ENCODE results near the gene CHD9. TPM values are rescaled to one million over a fixed set of nuclear protein-coding genes. Genes with fewer than 3 reads are reported as not detected.

CHD9 gene
- total RNA-seq, 1 donor from 2014 or later = 77.4 TPM

- H3K27ac Mint-ChIP-seq (ENCODE audit: unreplicated experiment) = no peak overlapping the region
- Histone ChIP-seq H4K20me1 (ENCODE audit: insufficient read depth, low read length) (no peaks in the 10 kb centered on the region), H3K9me3 (ENCODE audit: insufficient read depth, low read depth, low read length) (no peaks in the 10 kb centered on the region), H3K4me3 (ENCODE audit: insufficient read depth, low read depth, low read length) (no peak overlapping the region), H3K4me1 (ENCODE audit: insufficient read depth, low read length) (no peaks in the 10 kb centered on the region), H3K9ac (ENCODE audit: low read length) (no peak overlapping the region), H2AFZ (ENCODE audit: low read depth, low read length) (no peak overlapping the region), H3K79me2 (ENCODE audit: insufficient read depth, low read length) (no peaks in the 10 kb centered on the region), H3K27ac (ENCODE audit: low read depth, low read length) (no peak overlapping the region), H3K4me2 (ENCODE audit: low read length) (no peak overlapping the region), H3K27me3 (ENCODE audit: insufficient read depth, low read length) (no peaks in the 10 kb centered on the region), H3K36me3 (ENCODE audit: insufficient read depth, low read length) (no peaks in the 10 kb centered on the region)
- no peaks in the 10 kb centered on the region for H3K4me1 Mint-ChIP-seq (ENCODE audit: low read depth, unreplicated experiment)
- DNase-seq (ENCODE audit: low read depth) = no peak
- no peak for FAIRE-seq
- H3K4me3 Mint-ChIP-seq (ENCODE audit: unreplicated experiment) = no peak overlapping the region
- peaks cover 2% of the 10 kb centered on the region for H3K36me3 Mint-ChIP-seq (ENCODE audit: low read depth, unreplicated experiment)
- no peak for TF ChIP-seq EZH2 (IDR thresholded peaks at IDR 0.05; ENCODE audit: insufficient read depth, low read length)
- TF ChIP-seq, protein P1, sequence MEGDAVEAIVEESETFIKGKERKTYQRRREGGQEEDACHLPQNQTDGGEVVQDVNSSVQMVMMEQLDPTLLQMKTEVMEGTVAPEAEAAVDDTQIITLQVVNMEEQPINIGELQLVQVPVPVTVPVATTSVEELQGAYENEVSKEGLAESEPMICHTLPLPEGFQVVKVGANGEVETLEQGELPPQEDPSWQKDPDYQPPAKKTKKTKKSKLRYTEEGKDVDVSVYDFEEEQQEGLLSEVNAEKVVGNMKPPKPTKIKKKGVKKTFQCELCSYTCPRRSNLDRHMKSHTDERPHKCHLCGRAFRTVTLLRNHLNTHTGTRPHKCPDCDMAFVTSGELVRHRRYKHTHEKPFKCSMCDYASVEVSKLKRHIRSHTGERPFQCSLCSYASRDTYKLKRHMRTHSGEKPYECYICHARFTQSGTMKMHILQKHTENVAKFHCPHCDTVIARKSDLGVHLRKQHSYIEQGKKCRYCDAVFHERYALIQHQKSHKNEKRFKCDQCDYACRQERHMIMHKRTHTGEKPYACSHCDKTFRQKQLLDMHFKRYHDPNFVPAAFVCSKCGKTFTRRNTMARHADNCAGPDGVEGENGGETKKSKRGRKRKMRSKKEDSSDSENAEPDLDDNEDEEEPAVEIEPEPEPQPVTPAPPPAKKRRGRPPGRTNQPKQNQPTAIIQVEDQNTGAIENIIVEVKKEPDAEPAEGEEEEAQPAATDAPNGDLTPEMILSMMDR (IDR thresholded peaks at IDR 0.05; ENCODE audit: insufficient read depth, low read depth, low read length) = no peak
- no peaks in the 10 kb centered on the region for H3K9me3 Mint-ChIP-seq (ENCODE audit: unreplicated experiment)
- peaks cover 26% of the 10 kb centered on the region for H3K27me3 Mint-ChIP-seq (ENCODE audit: low read depth, unreplicated experiment)
Measured at GRCh38 chr16:53358884-53359283, 304.1 kb downstream of the CHD9 start.

DNA sequence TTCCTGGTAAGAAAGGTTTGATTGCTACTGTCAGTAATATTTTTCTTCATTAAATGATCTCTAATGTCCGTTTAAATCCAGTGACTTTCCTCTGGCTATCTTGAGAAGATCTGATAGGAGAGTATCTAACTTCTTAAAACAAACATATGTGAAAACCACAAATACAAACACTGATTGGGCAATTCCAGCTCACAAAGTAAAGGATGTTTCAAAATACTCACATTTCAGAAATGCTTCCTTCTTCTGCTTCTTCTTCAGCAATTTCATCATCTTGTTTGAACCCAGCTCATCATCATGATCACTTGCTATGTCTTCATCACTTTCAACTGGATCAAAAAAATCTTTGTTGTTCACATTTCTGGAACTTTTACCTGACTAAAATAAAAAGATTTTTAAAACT, 315.1 kb downstream of the CHD9 start:
- peaks cover 31% of the 10 kb centered on the region for H3K27me3 ChIP-seq (ENCODE audit: insufficient read depth, low read length)
- peaks cover 3% of the 10 kb centered on the region for H3K27me3 Mint-ChIP-seq (ENCODE audit: low read depth, unreplicated experiment)
- H3K36me3 Mint-ChIP-seq (ENCODE audit: low read depth, unreplicated experiment) = no peaks in the 10 kb centered on the region
- no peak overlapping the region for H2AFZ ChIP-seq (ENCODE audit: low read depth, low read length)
- H3K36me3 ChIP-seq (ENCODE audit: insufficient read depth, low read length) = no peaks in the 10 kb centered on the region
- H3K4me2 ChIP-seq (ENCODE audit: low read length) = no peak overlapping the region
- no peaks in the 10 kb centered on the region for H3K4me1 ChIP-seq (ENCODE audit: insufficient read depth, low read length)
- TF ChIP-seq EZH2 (IDR thresholded peaks at IDR 0.05; ENCODE audit: insufficient read depth, low read length) = no peak
- TF ChIP-seq, protein P1 (IDR thresholded peaks at IDR 0.05; ENCODE audit: insufficient read depth, low read depth, low read length) = no peak
- no peak for FAIRE-seq
- no peak overlapping the region for H3K4me3 ChIP-seq (ENCODE audit: insufficient read depth, low read depth, low read length)
- H3K4me1 Mint-ChIP-seq (ENCODE audit: low read depth, unreplicated experiment) = no peaks in the 10 kb centered on the region
- H3K9me3 ChIP-seq (ENCODE audit: insufficient read depth, low read depth, low read length) = no peaks in the 10 kb centered on the region
- no peaks in the 10 kb centered on the region for H3K79me2 ChIP-seq (ENCODE audit: insufficient read depth, low read length)
- H3K9me3 Mint-ChIP-seq (ENCODE audit: unreplicated experiment) = peaks cover 1% of the 10 kb centered on the region
- H3K27ac ChIP-seq (ENCODE audit: low read depth, low read length) = no peak overlapping the region
- H3K4me3 Mint-ChIP-seq (ENCODE audit: unreplicated experiment) = no peak overlapping the region
- H3K9ac ChIP-seq (ENCODE audit: low read length) = no peak overlapping the region
- DNase-seq (ENCODE audit: low read depth) = no peak
- H4K20me1 ChIP-seq (ENCODE audit: insufficient read depth, low read length) = no peaks in the 10 kb centered on the region
- H3K27ac Mint-ChIP-seq (ENCODE audit: unreplicated experiment) = no peak overlapping the region

DNA sequence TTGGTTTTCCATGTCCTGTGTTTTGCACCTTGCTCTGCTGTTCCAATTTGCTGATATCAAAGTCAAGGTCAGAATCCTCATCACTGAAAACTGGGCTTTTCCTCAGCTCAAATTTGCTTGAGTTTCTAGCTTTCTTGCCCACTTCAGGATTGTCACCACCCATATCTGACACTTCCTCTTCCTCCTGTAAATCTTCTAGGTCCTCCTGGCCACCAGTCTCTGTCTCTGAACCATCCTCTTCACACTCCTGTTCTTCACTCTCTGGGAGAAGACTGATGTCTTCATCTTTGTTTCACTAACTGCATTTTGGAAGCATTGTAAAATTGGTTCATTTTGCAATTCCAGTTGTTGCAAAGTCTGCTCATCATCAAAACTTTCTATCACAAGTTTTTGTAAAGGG, 316.0 kb downstream of the CHD9 start:
- Mint-ChIP-seq H3K27ac (ENCODE audit: unreplicated experiment) (no peak overlapping the region), H3K36me3 (ENCODE audit: low read depth, unreplicated experiment) (no peaks in the 10 kb centered on the region), H3K4me3 (ENCODE audit: unreplicated experiment) (no peak overlapping the region), H3K9me3 (ENCODE audit: unreplicated experiment) (peaks cover 1% of the 10 kb centered on the region), H3K27me3 (ENCODE audit: low read depth, unreplicated experiment) (peaks cover 3% of the 10 kb centered on the region), H3K4me1 (ENCODE audit: low read depth, unreplicated experiment) (no peaks in the 10 kb centered on the region)
- Histone ChIP-seq H3K27me3 (ENCODE audit: insufficient read depth, low read length) (peaks cover 31% of the 10 kb centered on the region), H2AFZ (ENCODE audit: low read depth, low read length) (no peak overlapping the region), H3K9ac (ENCODE audit: low read length) (no peak overlapping the region), H3K36me3 (ENCODE audit: insufficient read depth, low read length) (no peaks in the 10 kb centered on the region), H3K4me3 (ENCODE audit: insufficient read depth, low read depth, low read length) (no peak overlapping the region), H3K9me3 (ENCODE audit: insufficient read depth, low read depth, low read length) (no peaks in the 10 kb centered on the region), H3K79me2 (ENCODE audit: insufficient read depth, low read length) (no peaks in the 10 kb centered on the region), H3K27ac (ENCODE audit: low read depth, low read length) (no peak overlapping the region), H3K4me1 (ENCODE audit: insufficient read depth, low read length) (no peaks in the 10 kb centered on the region), H3K4me2 (ENCODE audit: low read length) (no peak overlapping the region), H4K20me1 (ENCODE audit: insufficient read depth, low read length) (no peaks in the 10 kb centered on the region)
- TF ChIP-seq, protein P1 (IDR thresholded peaks at IDR 0.05; ENCODE audit: insufficient read depth, low read depth, low read length) = no peak
- TF ChIP-seq EZH2 (IDR thresholded peaks at IDR 0.05; ENCODE audit: insufficient read depth, low read length) = no peak
- DNase-seq (ENCODE audit: low read depth) (no peak), FAIRE-seq (no peak)

All from astrocyte (in vitro differentiated cells and primary cell).